HepG2 (cell line): Measurements from ENCODE around the gene DNLZ. TPM values are rescaled to one million over a fixed set of nuclear protein-coding genes. Genes with fewer than 3 reads are reported as not detected.

Experiments used
- ATAC-seq: fragments of 200-7000 bp; cut with Tn5 transposase; 3 replicates; pipeline ENCODE4 v1.9.1; 2020; ENCODE audit warnings: mild to moderate bottlenecking, moderate library complexity
- BruUV-seq: library from RNA; stranded (reverse); fragments of 400-500 nt; replicated peaks from 2 replicates; lab custom pipeline; 2021; lab: Mats Ljungman, UMichigan
- CTCF ChIA-PET: fragments of 300-600 bp; formaldehyde crosslinking; extraction: SDS; loops from one replicate; lab custom pipeline; 2021; ENCODE audit warnings: low total read pairs, inconsistent platforms, low intra/inter-chr PET ratio; lab: Yijun Ruan, JAX
- POLR2A ChIA-PET: fragments of 350-600 bp; sonication (Branson Sonifier 250); formaldehyde crosslinking; loops from one replicate; lab custom pipeline; 2020; ENCODE audit warnings: antibody characterized with exemption, inconsistent platforms; lab: Yijun Ruan, JAX
- DNase-seq: peaks from one replicate; pipeline ENCODE4 v3.0.0-alpha.2; 2015; ENCODE audit warnings: low spot score
- FAIRE-seq: peaks from 3 replicates; lab custom pipeline; 2011; peaks lifted over from hg19 to GRCh38; lab: Jason Lieb, UNC
- H2AFZ ChIP-seq: one replicate; pipeline ENCODE4 v1.6.1; 2011; ENCODE audit warnings: low read length, inconsistent platforms
- H3K27ac ChIP-seq: fragments of 300-600 bp; 3 replicates; pipeline ENCODE4 v1.8.0; 2011; ENCODE audit warnings: mixed run types, mild to moderate bottlenecking, mixed read lengths, low read length, inconsistent platforms; ENCODE audit not compliant: insufficient read depth; ENCODE audit errors: extremely low read length
- H3K27me3 ChIP-seq, 2 experiments: fragments of 200-600 bp in 1 of 2; 2 replicates in 1 of 2; 3 replicates in 1 of 2; pipeline versions ENCODE4 v1.6.0 to v1.8.0; 2011; ENCODE audit warnings: low read length in 2 of 2, mild to moderate bottlenecking in 2 of 2, moderate library complexity in 2 of 2, inconsistent platforms in 1 of 2; ENCODE audit not compliant: insufficient read depth in 2 of 2, control insufficient read depth in 1 of 2
- H3K36me3 ChIP-seq, 2 experiments: fragments of 200-600 bp in 1 of 2; replicated peaks in 1 of 2; 2 replicates in 1 of 2; 3 replicates in 1 of 2; pipeline versions ENCODE4 v1.5.1 to v1.8.0; 2011; ENCODE audit warnings: low read length in 2 of 2, inconsistent platforms in 1 of 2; ENCODE audit not compliant: insufficient read depth in 2 of 2, control insufficient read depth in 1 of 2
- H3K4me1 ChIP-seq: 2 replicates; pipeline ENCODE4 v1.5.1; 2012; ENCODE audit warnings: low read length, inconsistent platforms; ENCODE audit not compliant: insufficient read depth
- H3K4me2 ChIP-seq: 2 replicates; pipeline ENCODE4 v1.6.0; 2011; ENCODE audit warnings: low read depth, low read length, inconsistent platforms
- H3K4me3 ChIP-seq, 3 experiments: fragments of 200-600 bp in 1 of 3; sonication (generic), shearing (Covaris generic) in 1 of 3; replicated peaks in 1 of 3; 2 replicates each; pipeline ENCODE4 v1.5.1; 2011 to 2016; ENCODE audit warnings: low read length in 3 of 3, inconsistent platforms in 2 of 3, low read depth in 2 of 3, mild to moderate bottlenecking in 2 of 3, control low read depth in 1 of 3, mixed read lengths in 1 of 3; ENCODE audit not compliant: insufficient read depth in 1 of 3
- H3K79me2 ChIP-seq: one replicate; pipeline ENCODE4 v1.6.1; 2011; ENCODE audit warnings: low read length, inconsistent platforms; ENCODE audit not compliant: insufficient read depth
- H3K9ac ChIP-seq: 2 replicates; pipeline ENCODE4 v1.6.0; 2011; ENCODE audit warnings: mild to moderate bottlenecking, low read depth, low read length, inconsistent platforms; ENCODE audit not compliant: insufficient read depth
- H3K9me3 ChIP-seq: 2 replicates; pipeline ENCODE4 v1.5.1; 2012; ENCODE audit warnings: mild to moderate bottlenecking, low read length
- H4K20me1 ChIP-seq: 2 replicates; pipeline ENCODE4 v1.6.0; 2011; ENCODE audit warnings: inconsistent platforms, mild to moderate bottlenecking, low read length, moderate library complexity; ENCODE audit not compliant: insufficient read depth
- ATF2 ChIP-seq: sonication (generic); formaldehyde crosslinking; IDR thresholded peaks from 2 replicates; pipeline ENCODE4 v1.4.0; 2020; ENCODE audit warnings: missing genetic modification reagents
- MIER3 ChIP-seq: IDR thresholded peaks from 2 replicates; pipeline ENCODE4 v1.6.1; 2016; ENCODE audit warnings: missing compliant biosample characterization, borderline replicate concordance
- ZNF501 ChIP-seq: sonication (generic); formaldehyde crosslinking; IDR thresholded peaks from 2 replicates; pipeline ENCODE4 v1.5.1; 2020; ENCODE audit warnings: mild to moderate bottlenecking, moderate library complexity, missing genetic modification reagents
- ZNF557 ChIP-seq: sonication (generic); formaldehyde crosslinking; IDR thresholded peaks from 2 replicates; pipeline ENCODE4 v1.4.0; 2020; ENCODE audit warnings: missing genetic modification reagents
- WGBS: methylation state at CpG from one replicate; pipeline ENCODE4 v1.1.6; 2017; ENCODE audit warnings: low lambda C conversion rate; 5-methylcytosine and 5-hydroxymethylcytosine counted together
- in situ Hi-C: cut with HindIII; loops from 2 replicates; pipeline ENCODE4 v1.10.0; 2017; ENCODE audit warnings: low pct_unique_long_range_greater_than_20kb; ENCODE audit not compliant: extremely low pct_ligation_motif_present
- intact Hi-C: fragments of 100-400 bp; cut with micrococcal nuclease; formaldehyde crosslinking; loops from one replicate; pipeline ENCODE4 v1.10.0; 2022; ENCODE audit not compliant: unreplicated experiment
- polyA plus RNA-seq, 8 experiments: library from polyadenylated mRNA; depleted of rRNA in 3 of 8; stranded (reverse) in 7 of 8; unstranded in 1 of 8; fragments of >200 nt; fragmentation: Illumina TruSeq in 4 of 8; extraction: Trizol in 4 of 8; gene quantifications; 2 replicates each; pipeline versions ENCODE4 v1.2.1 to v1.2.3, GENCODE V29; 2011 to 2016; ENCODE audit warnings: low read depth in 4 of 8, missing spikeins in 1 of 8, mixed read lengths in 1 of 8; ENCODE audit not compliant: insufficient read depth in 1 of 8
- total RNA-seq, 5 experiments: library from RNA; depleted of rRNA; stranded (reverse); fragments of >200 nt; fragmentation: Illumina TruSeq; extraction: Trizol; gene quantifications; 2 replicates each; pipeline ENCODE4 v1.2.3, GENCODE V29; 2016; ENCODE audit warnings: low read depth in 1 of 5
- TF ChIP-seq, protein P1 (sequence below): sonication (generic); formaldehyde crosslinking; IDR thresholded peaks from 2 replicates; pipeline ENCODE4 v1.5.0; 2020; ENCODE audit warnings: missing genetic modification reagents
- TF ChIP-seq, protein P2 (sequence below): fragments of 450-650 bp; IDR thresholded peaks from 2 replicates; pipeline ENCODE4 v1.6.1; 2017; ENCODE audit warnings: mild to moderate bottlenecking
- TF ChIP-seq, protein P3 (sequence below): sonication (generic); formaldehyde crosslinking; IDR thresholded peaks from 2 replicates; pipeline ENCODE4 v1.8.0; 2022; ENCODE audit warnings: mild to moderate bottlenecking, missing genetic modification reagents, borderline replicate concordance

Gene DNLZ
- total and polyA plus RNA-seq, 2 of the 13 experiments (the other 11 are each of a cell fraction or from before 2014, with no cell fraction given) = 3.4 to 8.0 TPM

DNA sequence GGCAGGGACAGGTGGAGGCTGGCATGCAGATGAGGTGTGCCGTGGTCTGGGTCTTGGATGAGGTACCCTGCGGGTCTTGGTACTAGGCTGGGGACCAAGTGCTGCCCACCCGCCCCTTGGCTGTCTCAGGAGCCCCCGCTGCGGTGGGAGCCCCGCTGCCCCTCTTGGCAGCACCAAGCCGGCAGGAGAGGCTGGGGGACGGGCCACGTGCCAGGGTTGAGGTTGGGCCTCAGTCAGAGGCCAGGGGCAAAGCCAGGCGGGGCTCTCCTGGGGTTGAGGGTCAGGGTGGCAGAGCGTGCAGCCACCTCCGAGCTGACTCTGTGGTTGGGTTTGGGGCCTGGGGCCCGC is 8.0 kb upstream of the DNLZ start:
- intact Hi-C loops (loop anchor here (5.0 kb wide), 1 partner anchor 34 kb away; no protein-coding TSS in a partner anchor), in situ Hi-C loops (no loop called here)
- Histone ChIP-seq H4K20me1 (no peaks in the 10 kb centered on the region), H3K36me3 (peaks cover 0 to 2% of the 10 kb centered on the region in 2 experiments; a peak in 1 of 5 replicates), H3K9me3 (no peaks in the 10 kb centered on the region), H3K4me2 (no peak overlapping the region), H3K4me3 (no peak overlapping the region), H3K9ac (no peak overlapping the region), H2AFZ (no peak overlapping the region), H3K27ac (no peak overlapping the region), H3K27me3 (no peaks in the 10 kb centered on the region; a peak in 1 of 5 replicates), H3K79me2 (no peaks in the 10 kb centered on the region), H3K4me1 (peaks cover 20% of the 10 kb centered on the region)
- CTCF ChIA-PET = interaction anchor here (3.1 kb wide), 1 partner anchor 32 kb away, joined by 18 read pairs; no protein-coding TSS in a partner anchor
- no peak for TF ChIP-seq ATF2 (CRISPR knock-in tag)
- TF ChIP-seq ZNF501 = no peak
- no peak for ATAC-seq
- BruUV-seq = no TSS peak
- no peak for FAIRE-seq
- POLR2A ChIA-PET = interaction anchor here (4.0 kb wide), 1 partner anchor 8 kb away, joined by 38 read pairs; the partner anchor contains the start of gene DNLZ
- 100% methylated on average over 4 of the region's 13 CpGs for WGBS
- no peak for DNase-seq

- POLR2A ChIA-PET = interaction anchor here (4.0 kb wide), 1 partner anchor 8 kb away, joined by 38 read pairs; the partner anchor contains the start of gene DNLZ
- TF ChIP-seq MIER3 (CRISPR knock-in tag) (no peak), ZNF557 (CRISPR knock-in tag) (no peak)
- TF ChIP-seq, protein P1, sequence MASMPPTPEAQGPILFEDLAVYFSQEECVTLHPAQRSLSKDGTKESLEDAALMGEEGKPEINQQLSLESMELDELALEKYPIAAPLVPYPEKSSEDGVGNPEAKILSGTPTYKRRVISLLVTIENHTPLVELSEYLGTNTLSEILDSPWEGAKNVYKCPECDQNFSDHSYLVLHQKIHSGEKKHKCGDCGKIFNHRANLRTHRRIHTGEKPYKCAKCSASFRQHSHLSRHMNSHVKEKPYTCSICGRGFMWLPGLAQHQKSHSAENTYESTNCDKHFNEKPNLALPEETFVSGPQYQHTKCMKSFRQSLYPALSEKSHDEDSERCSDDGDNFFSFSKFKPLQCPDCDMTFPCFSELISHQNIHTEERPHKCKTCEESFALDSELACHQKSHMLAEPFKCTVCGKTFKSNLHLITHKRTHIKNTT (CRISPR knock-in tag) = no peak
- TF ChIP-seq, protein P2, sequence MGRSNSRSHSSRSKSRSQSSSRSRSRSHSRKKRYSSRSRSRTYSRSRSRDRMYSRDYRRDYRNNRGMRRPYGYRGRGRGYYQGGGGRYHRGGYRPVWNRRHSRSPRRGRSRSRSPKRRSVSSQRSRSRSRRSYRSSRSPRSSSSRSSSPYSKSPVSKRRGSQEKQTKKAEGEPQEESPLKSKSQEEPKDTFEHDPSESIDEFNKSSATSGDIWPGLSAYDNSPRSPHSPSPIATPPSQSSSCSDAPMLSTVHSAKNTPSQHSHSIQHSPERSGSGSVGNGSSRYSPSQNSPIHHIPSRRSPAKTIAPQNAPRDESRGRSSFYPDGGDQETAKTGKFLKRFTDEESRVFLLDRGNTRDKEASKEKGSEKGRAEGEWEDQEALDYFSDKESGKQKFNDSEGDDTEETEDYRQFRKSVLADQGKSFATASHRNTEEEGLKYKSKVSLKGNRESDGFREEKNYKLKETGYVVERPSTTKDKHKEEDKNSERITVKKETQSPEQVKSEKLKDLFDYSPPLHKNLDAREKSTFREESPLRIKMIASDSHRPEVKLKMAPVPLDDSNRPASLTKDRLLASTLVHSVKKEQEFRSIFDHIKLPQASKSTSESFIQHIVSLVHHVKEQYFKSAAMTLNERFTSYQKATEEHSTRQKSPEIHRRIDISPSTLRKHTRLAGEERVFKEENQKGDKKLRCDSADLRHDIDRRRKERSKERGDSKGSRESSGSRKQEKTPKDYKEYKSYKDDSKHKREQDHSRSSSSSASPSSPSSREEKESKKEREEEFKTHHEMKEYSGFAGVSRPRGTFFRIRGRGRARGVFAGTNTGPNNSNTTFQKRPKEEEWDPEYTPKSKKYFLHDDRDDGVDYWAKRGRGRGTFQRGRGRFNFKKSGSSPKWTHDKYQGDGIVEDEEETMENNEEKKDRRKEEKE = no peak
- TF ChIP-seq, protein P3, sequence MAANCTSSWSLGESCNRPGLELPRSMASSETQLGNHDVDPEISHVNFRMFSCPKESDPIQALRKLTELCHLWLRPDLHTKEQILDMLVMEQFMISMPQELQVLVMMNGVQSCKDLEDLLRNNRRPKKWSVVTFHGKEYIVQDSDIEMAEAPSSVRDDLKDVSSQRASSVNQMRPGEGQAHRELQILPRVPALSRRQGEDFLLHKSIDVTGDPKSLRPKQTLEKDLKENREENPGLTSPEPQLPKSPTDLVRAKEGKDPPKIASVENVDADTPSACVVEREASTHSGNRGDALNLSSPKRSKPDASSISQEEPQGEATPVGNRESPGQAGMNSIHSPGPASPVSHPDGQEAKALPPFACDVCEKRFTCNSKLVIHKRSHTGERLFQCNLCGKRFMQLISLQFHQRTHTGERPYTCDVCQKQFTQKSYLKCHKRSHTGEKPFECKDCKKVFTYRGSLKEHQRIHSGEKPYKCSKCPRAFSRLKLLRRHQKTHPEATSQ (CRISPR knock-in tag) = no peak
- no TSS peak for BruUV-seq
- no peak overlapping the region for H3K9ac ChIP-seq
- H3K79me2 ChIP-seq = no peaks in the 10 kb centered on the region
- in situ Hi-C loops = no loop called here
- no peaks in the 10 kb centered on the region for H3K9me3 ChIP-seq
- DNase-seq (no peak), FAIRE-seq (no peak), ATAC-seq (no peak)
- H3K27me3 ChIP-seq = no peaks in the 10 kb centered on the region; a peak in 1 of 5 replicates
- CTCF ChIA-PET = interaction anchor here (3.1 kb wide), 1 partner anchor 31 kb away, joined by 18 read pairs; no protein-coding TSS in a partner anchor
- H4K20me1 ChIP-seq = no peaks in the 10 kb centered on the region
- H2AFZ ChIP-seq = no peak overlapping the region
- H3K4me3 ChIP-seq = no peak overlapping the region
- no peak overlapping the region for H3K27ac ChIP-seq
- WGBS = 97% methylated on average over 6 of the region's 54 CpGs
- H3K4me2 ChIP-seq = no peak overlapping the region
- peaks cover 0 to 2% of the 10 kb centered on the region in 2 experiments; a peak in 1 of 5 replicates for H3K36me3 ChIP-seq
- peaks cover 26% of the 10 kb centered on the region for H3K4me1 ChIP-seq
- intact Hi-C loops = loop anchor here (5.0 kb wide), 1 partner anchor 34 kb away; no protein-coding TSS in a partner anchor
These were observed 7.4 kb upstream of the DNLZ start for GRCh38 chr9:136370687-136371532.
